Neural cell (in vitro differentiated cells): ENCODE measurements around the gene TPGS1. TPM values are rescaled to one million over a fixed set of nuclear protein-coding genes. Genes with fewer than 3 reads are reported as not detected.

ENCODE experiments used
- H2AFZ ChIP-seq: fragments of 200-600, 300-800 bp; sonication (generic), shearing (Covaris generic); 2 replicates; pipeline ENCODE4 v1.6.0; 2014; ENCODE audit warnings: low read depth, mild to moderate bottlenecking, antibody characterized with exemption, low read length, moderate library complexity
- H3F3A ChIP-seq: fragments of 200-600 bp; shearing (Covaris generic); 2 replicates; pipeline ENCODE4 v1.6.1; 2016; ENCODE audit warnings: mild to moderate bottlenecking, moderate library complexity, mixed read lengths, antibody characterized with exemption, low read length; ENCODE audit not compliant: insufficient read depth, poor library complexity, severe bottlenecking
- H3K27ac ChIP-seq: fragments of 200-600, 300-800 bp; sonication (generic), shearing (Covaris generic); 2 replicates; pipeline ENCODE4 v1.5.1; 2014; ENCODE audit warnings: mild to moderate bottlenecking, low read length, moderate library complexity
- H3K27me3 ChIP-seq: fragments of 300-800, 200-600 bp; sonication (generic), shearing (Covaris generic); 2 replicates; pipeline ENCODE4 v1.6.0; 2014; ENCODE audit warnings: mild to moderate bottlenecking, low read depth, low read length, moderate library complexity; ENCODE audit not compliant: insufficient read depth
- H3K36me3 ChIP-seq: fragments of 300-800, 200-600 bp; sonication (generic), shearing (Covaris generic); 2 replicates; pipeline ENCODE4 v1.5.1; 2014; ENCODE audit warnings: mild to moderate bottlenecking, antibody characterized with exemption, low read length, moderate library complexity; ENCODE audit not compliant: insufficient read depth
- H3K4me2 ChIP-seq: fragments of 300-800, 200-600 bp; sonication (generic), shearing (Covaris generic); 2 replicates; pipeline ENCODE4 v1.6.0; 2014; ENCODE audit warnings: mild to moderate bottlenecking, low read length
- H3K4me3 ChIP-seq: fragments of 300-800, 200-600 bp; sonication (generic), shearing (Covaris generic); 2 replicates; pipeline ENCODE4 v1.5.1; 2014; ENCODE audit warnings: mild to moderate bottlenecking, low read length, moderate library complexity
- H3K79me2 ChIP-seq: fragments of 200-600 bp; shearing (Covaris generic); replicated peaks from 2 replicates; pipeline ENCODE4 v1.6.0; 2014; ENCODE audit warnings: mild to moderate bottlenecking, low read length, moderate library complexity; ENCODE audit not compliant: insufficient read depth
- H3K9ac ChIP-seq: fragments of 300-800, 200-600 bp; sonication (generic), shearing (Covaris generic); 2 replicates; pipeline ENCODE4 v1.6.1; 2016; ENCODE audit warnings: mild to moderate bottlenecking, low read length, mixed read lengths
- H3K9me2 ChIP-seq: fragments of 200-600 bp; shearing (Covaris generic); 2 replicates; pipeline ENCODE4 v1.6.1; 2016; ENCODE audit warnings: mild to moderate bottlenecking, low read length, mixed read lengths; ENCODE audit not compliant: insufficient read depth
- H3K9me3 ChIP-seq: fragments of 200-600, 300-800 bp; sonication (generic), shearing (Covaris generic); 2 replicates; pipeline ENCODE4 v1.6.1; 2016; ENCODE audit warnings: mild to moderate bottlenecking, mixed run types, low read length, moderate library complexity, mixed read lengths
- H4K20me1 ChIP-seq: fragments of 200-600 bp; shearing (Covaris generic); 2 replicates; pipeline ENCODE4 v1.6.1; 2016; ENCODE audit warnings: mild to moderate bottlenecking, mixed run types; ENCODE audit not compliant: insufficient read depth
- EP300 ChIP-seq: fragments of 450-650 bp; conservative IDR thresholded peaks from 2 replicates; pipeline ENCODE4 v1.6.1; 2014; ENCODE audit warnings: antibody characterized with exemption, mild to moderate bottlenecking, moderate library complexity; ENCODE audit not compliant: poor library complexity, severe bottlenecking
- EZH2 ChIP-seq: fragments of 200-600, 300-800 bp; shearing (Covaris generic), sonication (generic); IDR thresholded peaks from 2 replicates; pipeline ENCODE4 v1.6.1; 2014; ENCODE audit warnings: antibody characterized with exemption, low read length, borderline replicate concordance, mild to moderate bottlenecking; ENCODE audit not compliant: insufficient read depth, poor library complexity, severe bottlenecking
- MXI1 ChIP-seq: fragments of 450-650 bp; conservative IDR thresholded peaks from 2 replicates; pipeline ENCODE4 v1.6.1; 2014; ENCODE audit warnings: antibody characterized with exemption, mild to moderate bottlenecking; ENCODE audit not compliant: poor library complexity, severe bottlenecking
- POLR2AphosphoS5 ChIP-seq: IDR thresholded peaks from 2 replicates; pipeline ENCODE4 v1.6.1; 2012
- RAD21 ChIP-seq: fragments of 450-650 bp; conservative IDR thresholded peaks from 2 replicates; pipeline ENCODE4 v1.6.1; 2014; ENCODE audit warnings: antibody characterized with exemption, mild to moderate bottlenecking, moderate library complexity
- REST ChIP-seq: IDR thresholded peaks from 2 replicates; pipeline ENCODE4 v1.6.1; 2012; ENCODE audit warnings: borderline replicate concordance
- SMC3 ChIP-seq: fragments of 450-650 bp; conservative IDR thresholded peaks from 2 replicates; pipeline ENCODE4 v1.6.1; 2014; ENCODE audit warnings: antibody characterized with exemption, mild to moderate bottlenecking, moderate library complexity; ENCODE audit not compliant: poor library complexity
- TAF1 ChIP-seq: IDR thresholded peaks from 2 replicates; pipeline ENCODE4 v1.6.1; 2012; ENCODE audit warnings: low read depth
- polyA plus RNA-seq: library from polyadenylated mRNA; depleted of rRNA; stranded (reverse); fragments of >200 nt; gene quantifications from 2 replicates; pipeline ENCODE4 v1.2.3, GENCODE V29; 2014
- TF ChIP-seq, protein P1 (sequence below): fragments of 450-650 bp; IDR thresholded peaks from 2 replicates; pipeline ENCODE4 v1.5.1; 2014; ENCODE audit warnings: antibody characterized with exemption, mild to moderate bottlenecking, moderate library complexity; ENCODE audit not compliant: poor library complexity, severe bottlenecking

The TPGS1 gene
- polyA plus RNA-seq, 1 donor from 2014 or later = 79.6 TPM

DNA sequence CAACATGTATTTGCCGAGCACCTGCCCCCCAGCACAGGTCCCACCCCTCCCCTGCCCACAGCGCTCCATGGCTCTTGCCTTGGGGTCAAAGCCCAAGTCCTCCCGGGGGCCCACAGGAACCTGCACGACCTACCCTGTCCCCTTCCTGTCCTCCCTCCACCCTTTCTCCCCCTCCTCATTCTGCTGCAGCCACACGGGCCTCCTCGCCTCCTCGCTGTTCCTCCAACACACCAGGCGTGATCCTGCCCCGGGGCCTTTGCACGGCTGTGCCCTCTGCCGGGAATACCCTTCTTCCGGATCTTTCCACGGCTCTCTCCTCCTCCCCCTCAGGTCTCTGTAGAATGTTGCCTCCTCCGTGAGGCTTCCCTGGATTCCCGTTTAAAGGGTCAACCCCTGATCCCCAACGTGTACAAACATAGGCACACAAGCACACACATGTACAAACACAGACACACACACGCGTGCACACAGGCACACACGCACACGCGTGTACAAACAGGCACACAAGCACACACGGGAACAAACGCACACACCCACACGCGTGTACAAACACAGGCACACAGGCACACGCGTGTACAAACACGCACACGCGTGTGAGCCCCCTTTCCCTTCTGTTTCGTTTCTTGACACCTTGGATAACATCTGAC is 8.2 kb upstream of the TPGS1 start:
- Histone ChIP-seq H4K20me1 (no peaks in the 10 kb centered on the region), H3K4me2 (no peak overlapping the region), H3K79me2 (no peaks in the 10 kb centered on the region), H2AFZ (no peak overlapping the region), H3K9me2 (no peaks in the 10 kb centered on the region), H3K9me3 (no peaks in the 10 kb centered on the region), H3K36me3 (no peaks in the 10 kb centered on the region), H3K27me3 (peaks cover 39% of the 10 kb centered on the region), H3F3A (no peaks in the 10 kb centered on the region), H3K9ac (no peak overlapping the region), H3K27ac (no peak overlapping the region), H3K4me3 (no peak overlapping the region)
- TF ChIP-seq SMC3 = no peak
- TF ChIP-seq, protein P1, sequence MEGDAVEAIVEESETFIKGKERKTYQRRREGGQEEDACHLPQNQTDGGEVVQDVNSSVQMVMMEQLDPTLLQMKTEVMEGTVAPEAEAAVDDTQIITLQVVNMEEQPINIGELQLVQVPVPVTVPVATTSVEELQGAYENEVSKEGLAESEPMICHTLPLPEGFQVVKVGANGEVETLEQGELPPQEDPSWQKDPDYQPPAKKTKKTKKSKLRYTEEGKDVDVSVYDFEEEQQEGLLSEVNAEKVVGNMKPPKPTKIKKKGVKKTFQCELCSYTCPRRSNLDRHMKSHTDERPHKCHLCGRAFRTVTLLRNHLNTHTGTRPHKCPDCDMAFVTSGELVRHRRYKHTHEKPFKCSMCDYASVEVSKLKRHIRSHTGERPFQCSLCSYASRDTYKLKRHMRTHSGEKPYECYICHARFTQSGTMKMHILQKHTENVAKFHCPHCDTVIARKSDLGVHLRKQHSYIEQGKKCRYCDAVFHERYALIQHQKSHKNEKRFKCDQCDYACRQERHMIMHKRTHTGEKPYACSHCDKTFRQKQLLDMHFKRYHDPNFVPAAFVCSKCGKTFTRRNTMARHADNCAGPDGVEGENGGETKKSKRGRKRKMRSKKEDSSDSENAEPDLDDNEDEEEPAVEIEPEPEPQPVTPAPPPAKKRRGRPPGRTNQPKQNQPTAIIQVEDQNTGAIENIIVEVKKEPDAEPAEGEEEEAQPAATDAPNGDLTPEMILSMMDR = no peak
- TF ChIP-seq EP300 = no peak
- TF ChIP-seq TAF1 = no peak
- TF ChIP-seq RAD21 = no peak
- TF ChIP-seq MXI1 = no peak
- no peak for TF ChIP-seq REST
- no peak for TF ChIP-seq EZH2
- TF ChIP-seq POLR2AphosphoS5 = no peak

DNA sequence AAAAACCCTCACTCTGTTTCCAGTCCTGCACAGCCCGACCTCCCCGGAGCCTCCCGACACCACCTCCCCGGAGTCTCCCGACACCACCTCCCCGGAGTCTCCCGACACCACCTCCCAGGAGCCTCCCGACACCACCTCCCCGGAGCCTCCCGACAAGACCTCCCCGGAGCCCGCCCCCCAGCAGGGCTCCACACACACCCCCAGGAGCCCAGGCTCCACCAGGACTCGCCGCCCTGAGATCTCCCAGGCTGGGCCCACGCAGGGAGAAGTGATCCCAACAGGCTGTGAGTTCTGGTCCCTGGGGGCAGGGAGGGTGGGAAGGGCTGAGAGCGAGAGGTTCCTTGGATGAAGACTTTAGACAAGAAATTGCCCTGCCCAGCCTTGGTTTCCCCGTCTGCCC is 5.7 kb upstream of the TPGS1 start:
- Histone ChIP-seq H3K9me3 (no peaks in the 10 kb centered on the region), H3K79me2 (no peaks in the 10 kb centered on the region), H4K20me1 (no peaks in the 10 kb centered on the region), H3F3A (no peaks in the 10 kb centered on the region), H3K9ac (no peak overlapping the region), H3K9me2 (no peaks in the 10 kb centered on the region), H3K27ac (no peak overlapping the region), H2AFZ (no peak overlapping the region), H3K4me2 (no peak overlapping the region), H3K4me3 (no peak overlapping the region), H3K36me3 (no peaks in the 10 kb centered on the region), H3K27me3 (peaks cover 33% of the 10 kb centered on the region)
- TF ChIP-seq POLR2AphosphoS5 = no peak
- TF ChIP-seq TAF1 = no peak
- no peak for TF ChIP-seq SMC3
- TF ChIP-seq EZH2 = no peak
- TF ChIP-seq RAD21 = no peak
- TF ChIP-seq REST = no peak
